SK-N-SH (cell line): ENCODE data around the gene DNAJC17.

Experiments
- EP300 ChIP-seq, 2 experiments: IDR thresholded peaks; 2 replicates each; pipeline versions ENCODE4 v1.4.0 to v1.6.1; 2012; ENCODE audit warnings: borderline replicate concordance in 1 of 2, low read depth in 1 of 2, low read length in 1 of 2
- FOSL2 ChIP-seq: IDR thresholded peaks from 2 replicates; pipeline ENCODE4 v1.4.0; 2012; ENCODE audit warnings: low read depth, mild to moderate bottlenecking, moderate library complexity, borderline replicate concordance
- GABPA ChIP-seq: IDR thresholded peaks from 2 replicates; pipeline ENCODE4 v1.4.0; 2012; ENCODE audit warnings: low read depth, mild to moderate bottlenecking
- GATA2 ChIP-seq: sonication (generic); formaldehyde crosslinking; IDR thresholded peaks from 2 replicates; pipeline ENCODE4 v1.5.0; 2020; ENCODE audit warnings: mild to moderate bottlenecking, missing genetic modification reagents
- POLR2AphosphoS5 ChIP-seq: IDR thresholded peaks from 2 replicates; pipeline ENCODE4 v1.6.1; 2012; ENCODE audit warnings: low read depth, low read length
- SMC3 ChIP-seq: IDR thresholded peaks from 2 replicates; pipeline ENCODE4 v1.6.1; 2012; ENCODE audit warnings: low read depth, low read length, improper control_type of control experiment
- TF ChIP-seq, protein P1 (sequence below): fragments of 200-600 bp; sonication (generic); IDR thresholded peaks from 2 replicates; pipeline ENCODE4 v1.6.1; 2017; ENCODE audit warnings: antibody characterized with exemption, mild to moderate bottlenecking, moderate library complexity

DNA sequence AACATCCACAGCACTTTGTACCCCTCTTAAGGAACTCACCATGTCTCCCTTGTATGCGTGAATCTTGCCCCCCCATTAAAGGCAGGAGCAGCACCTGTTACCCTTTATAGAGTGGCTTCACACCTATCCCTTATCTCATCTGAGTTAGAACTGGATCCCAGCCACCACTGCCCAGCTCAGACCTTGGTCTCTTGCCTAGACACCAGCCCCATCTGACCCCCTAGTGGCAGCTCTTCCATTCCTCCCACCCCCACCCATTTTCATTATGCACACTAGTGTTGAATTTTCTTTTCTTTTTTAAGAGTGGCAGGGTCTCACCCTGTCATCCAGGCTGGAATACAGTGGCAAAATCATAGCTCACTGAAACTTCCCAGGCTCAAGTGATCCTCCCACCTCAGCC is 3.6 kb downstream of the DNAJC17 start:
- no peak for TF ChIP-seq GABPA
- no peak for TF ChIP-seq FOSL2
- no peak for TF ChIP-seq GATA2 (CRISPR knock-in tag)
- no peak for TF ChIP-seq EP300 (IDR thresholded peaks at IDR 0.05; ENCODE audit: borderline replicate concordance in 1 of 2, low read depth in 1 of 2, low read length in 1 of 2)
- TF ChIP-seq, protein P1, sequence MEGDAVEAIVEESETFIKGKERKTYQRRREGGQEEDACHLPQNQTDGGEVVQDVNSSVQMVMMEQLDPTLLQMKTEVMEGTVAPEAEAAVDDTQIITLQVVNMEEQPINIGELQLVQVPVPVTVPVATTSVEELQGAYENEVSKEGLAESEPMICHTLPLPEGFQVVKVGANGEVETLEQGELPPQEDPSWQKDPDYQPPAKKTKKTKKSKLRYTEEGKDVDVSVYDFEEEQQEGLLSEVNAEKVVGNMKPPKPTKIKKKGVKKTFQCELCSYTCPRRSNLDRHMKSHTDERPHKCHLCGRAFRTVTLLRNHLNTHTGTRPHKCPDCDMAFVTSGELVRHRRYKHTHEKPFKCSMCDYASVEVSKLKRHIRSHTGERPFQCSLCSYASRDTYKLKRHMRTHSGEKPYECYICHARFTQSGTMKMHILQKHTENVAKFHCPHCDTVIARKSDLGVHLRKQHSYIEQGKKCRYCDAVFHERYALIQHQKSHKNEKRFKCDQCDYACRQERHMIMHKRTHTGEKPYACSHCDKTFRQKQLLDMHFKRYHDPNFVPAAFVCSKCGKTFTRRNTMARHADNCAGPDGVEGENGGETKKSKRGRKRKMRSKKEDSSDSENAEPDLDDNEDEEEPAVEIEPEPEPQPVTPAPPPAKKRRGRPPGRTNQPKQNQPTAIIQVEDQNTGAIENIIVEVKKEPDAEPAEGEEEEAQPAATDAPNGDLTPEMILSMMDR = no peak
- TF ChIP-seq SMC3 = no peak
- no peak for TF ChIP-seq POLR2AphosphoS5
